Measurements from ENCODE around the gene EFCAB6.

- TF ChIP-seq BHLHE40 (IDR thresholded peaks at IDR 0.05; ENCODE audit: low read depth, low read length) (no peak), POLR2A (IDR thresholded peaks at IDR 0.05; ENCODE audit: low read depth, low read length) (no peak), RFX5 (IDR thresholded peaks at IDR 0.05; ENCODE audit: low read depth, low read length) (no peak), MAZ (IDR thresholded peaks at IDR 0.05; ENCODE audit: borderline replicate concordance, low read depth, low read length) (no peak), FOS (IDR thresholded peaks at IDR 0.05; ENCODE audit: low read depth, low read length) (no peak), CHD1 (IDR thresholded peaks at IDR 0.05; ENCODE audit: low read depth, low read length) (no peak), RCOR1 (IDR thresholded peaks at IDR 0.05; ENCODE audit: insufficient replicate concordance, low read length) (no peak), MAFK (IDR thresholded peaks at IDR 0.05; ENCODE audit: low read depth, low read length) (no peak), RAD21 (IDR thresholded peaks at IDR 0.05; ENCODE audit: low read length) (no peak), SMC3 (IDR thresholded peaks at IDR 0.05; ENCODE audit: low read depth, low read length) (no peak), NFE2L2 (IDR thresholded peaks at IDR 0.05; ENCODE audit: low read depth, low read length) (no peak)
- TF ChIP-seq, protein P1, sequence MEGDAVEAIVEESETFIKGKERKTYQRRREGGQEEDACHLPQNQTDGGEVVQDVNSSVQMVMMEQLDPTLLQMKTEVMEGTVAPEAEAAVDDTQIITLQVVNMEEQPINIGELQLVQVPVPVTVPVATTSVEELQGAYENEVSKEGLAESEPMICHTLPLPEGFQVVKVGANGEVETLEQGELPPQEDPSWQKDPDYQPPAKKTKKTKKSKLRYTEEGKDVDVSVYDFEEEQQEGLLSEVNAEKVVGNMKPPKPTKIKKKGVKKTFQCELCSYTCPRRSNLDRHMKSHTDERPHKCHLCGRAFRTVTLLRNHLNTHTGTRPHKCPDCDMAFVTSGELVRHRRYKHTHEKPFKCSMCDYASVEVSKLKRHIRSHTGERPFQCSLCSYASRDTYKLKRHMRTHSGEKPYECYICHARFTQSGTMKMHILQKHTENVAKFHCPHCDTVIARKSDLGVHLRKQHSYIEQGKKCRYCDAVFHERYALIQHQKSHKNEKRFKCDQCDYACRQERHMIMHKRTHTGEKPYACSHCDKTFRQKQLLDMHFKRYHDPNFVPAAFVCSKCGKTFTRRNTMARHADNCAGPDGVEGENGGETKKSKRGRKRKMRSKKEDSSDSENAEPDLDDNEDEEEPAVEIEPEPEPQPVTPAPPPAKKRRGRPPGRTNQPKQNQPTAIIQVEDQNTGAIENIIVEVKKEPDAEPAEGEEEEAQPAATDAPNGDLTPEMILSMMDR (conservative IDR thresholded peaks at IDR 0.05; ENCODE audit: low read depth, low read length), result no peak
- TF ChIP-seq, protein P2, sequence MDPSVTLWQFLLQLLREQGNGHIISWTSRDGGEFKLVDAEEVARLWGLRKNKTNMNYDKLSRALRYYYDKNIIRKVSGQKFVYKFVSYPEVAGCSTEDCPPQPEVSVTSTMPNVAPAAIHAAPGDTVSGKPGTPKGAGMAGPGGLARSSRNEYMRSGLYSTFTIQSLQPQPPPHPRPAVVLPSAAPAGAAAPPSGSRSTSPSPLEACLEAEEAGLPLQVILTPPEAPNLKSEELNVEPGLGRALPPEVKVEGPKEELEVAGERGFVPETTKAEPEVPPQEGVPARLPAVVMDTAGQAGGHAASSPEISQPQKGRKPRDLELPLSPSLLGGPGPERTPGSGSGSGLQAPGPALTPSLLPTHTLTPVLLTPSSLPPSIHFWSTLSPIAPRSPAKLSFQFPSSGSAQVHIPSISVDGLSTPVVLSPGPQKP (IDR thresholded peaks at IDR 0.05; ENCODE audit: borderline replicate concordance, low read depth, low read length), result no peak
- TF ChIP-seq, protein P3, sequence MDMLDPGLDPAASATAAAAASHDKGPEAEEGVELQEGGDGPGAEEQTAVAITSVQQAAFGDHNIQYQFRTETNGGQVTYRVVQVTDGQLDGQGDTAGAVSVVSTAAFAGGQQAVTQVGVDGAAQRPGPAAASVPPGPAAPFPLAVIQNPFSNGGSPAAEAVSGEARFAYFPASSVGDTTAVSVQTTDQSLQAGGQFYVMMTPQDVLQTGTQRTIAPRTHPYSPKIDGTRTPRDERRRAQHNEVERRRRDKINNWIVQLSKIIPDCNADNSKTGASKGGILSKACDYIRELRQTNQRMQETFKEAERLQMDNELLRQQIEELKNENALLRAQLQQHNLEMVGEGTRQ (IDR thresholded peaks at IDR 0.05; ENCODE audit: low read depth, low read length), result no peak
These were observed 257.9 kb downstream of the EFCAB6 start for GRCh38 chr22:43554259-43554636.
